IPS-NIHi11 (cell line): ENCODE measurements around the gene TEP1.
"Not testable (repeated sequence)": the region's sequence is repeated elsewhere in the genome, so short reads cannot be mapped to it uniquely, and the experiment has no call there.

Experiments used
- DNase-seq: peaks from one replicate; pipeline ENCODE4 v3.0.0; 2012; ENCODE audit warnings: mixed read lengths, low spot score

The TEP1 gene

DNA sequence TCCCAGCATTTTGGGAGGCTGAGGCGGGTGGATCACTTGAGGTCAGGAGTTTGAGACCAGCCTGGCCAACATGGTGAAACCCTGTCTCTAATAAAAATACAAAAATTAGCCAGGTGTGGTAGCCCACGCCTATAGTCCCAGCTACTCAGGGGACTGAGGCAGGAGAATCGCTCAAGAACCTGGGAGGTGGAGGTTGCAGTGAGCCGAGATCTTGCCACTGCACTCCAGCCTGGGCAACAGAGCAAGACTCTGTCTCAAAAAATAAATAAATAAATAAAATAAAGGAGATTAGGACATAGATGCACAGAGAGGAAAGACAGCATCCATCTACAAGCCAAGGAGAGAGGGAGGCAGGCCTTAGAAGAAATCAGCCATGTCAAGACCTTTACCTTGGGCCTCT is 72.3 kb downstream of the TEP1 start:
- DNase-seq = not testable (repeated sequence)

DNA sequence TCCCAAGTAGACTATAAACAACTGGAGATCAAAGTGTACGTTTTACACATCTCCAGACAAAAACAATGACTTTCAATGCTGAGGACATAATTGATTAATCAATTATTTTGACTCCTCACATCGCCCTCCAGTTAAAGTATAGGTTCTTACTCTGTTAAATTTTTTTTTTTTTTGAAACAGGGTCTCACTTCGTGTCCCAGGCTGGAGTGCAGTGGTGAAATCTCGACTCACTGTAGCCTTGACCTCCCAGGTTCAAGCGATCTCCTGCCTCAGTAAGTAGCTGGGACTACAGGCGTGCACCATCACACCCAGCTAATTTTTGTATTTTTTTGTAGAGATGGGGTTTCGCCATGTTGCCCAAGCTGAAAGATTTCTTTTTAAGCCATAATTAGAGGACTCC is 79.3 kb downstream of the TEP1 start:
- no peak for DNase-seq

DNA sequence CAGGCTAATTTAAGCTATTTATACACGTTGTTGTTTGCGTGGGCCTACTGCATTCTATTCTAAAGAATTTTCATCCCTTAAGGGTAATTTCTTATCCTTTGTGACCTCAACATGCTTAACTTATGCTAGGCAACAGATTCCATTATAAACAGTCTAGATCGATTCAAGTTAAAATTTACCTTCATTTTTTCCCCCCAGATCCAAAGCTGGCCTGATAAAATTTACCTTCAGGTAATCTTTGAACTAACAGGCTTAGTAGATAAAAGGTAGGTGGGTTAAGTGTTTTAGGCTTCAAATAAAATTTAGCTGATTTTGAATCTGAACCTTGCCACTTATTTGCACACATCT is 79.8 kb downstream of the TEP1 start:
- DNase-seq = no peak

DNA sequence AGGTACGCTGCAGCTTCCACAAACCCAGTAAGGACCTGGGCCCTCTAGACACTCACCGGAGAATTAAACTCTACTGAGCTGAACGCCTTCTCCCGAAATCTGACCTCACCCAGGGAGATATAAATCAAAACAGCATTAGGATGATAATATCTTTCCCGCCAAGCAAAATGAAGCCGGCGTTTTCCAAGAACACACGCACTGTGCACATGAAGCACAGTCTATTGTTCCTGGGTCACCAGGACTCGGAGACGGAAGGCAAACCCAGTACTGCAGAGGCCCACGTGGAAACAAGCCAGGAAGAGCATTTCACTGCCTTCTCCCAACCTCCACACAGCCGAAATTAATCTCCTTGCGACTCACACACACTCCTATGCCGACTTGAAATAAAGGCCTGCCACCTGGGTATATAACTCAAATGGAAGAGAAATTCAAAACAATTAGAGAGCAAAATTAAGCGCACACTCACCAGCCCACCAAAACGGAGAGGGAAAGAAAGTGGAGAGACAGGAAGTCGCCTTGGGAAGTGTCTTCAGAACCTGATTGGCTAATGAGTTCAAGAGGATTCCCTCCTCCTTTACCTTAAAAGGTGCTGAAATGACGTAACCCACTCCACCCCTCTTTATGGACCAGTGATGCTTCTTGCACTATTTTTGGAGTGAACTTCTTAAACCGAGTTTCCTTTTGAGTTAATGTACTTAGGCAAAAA is 80.4 kb downstream of the TEP1 start, which contains the start of gene CCNB1IP1:
CCNB1IP1 (minus strand) TSS at position 492 of the 706 bp plus-strand sequence. CDS start 16,756 bp downstream, outside the sequence.
- peak; percentile 90 for DNase-seq

DNA sequence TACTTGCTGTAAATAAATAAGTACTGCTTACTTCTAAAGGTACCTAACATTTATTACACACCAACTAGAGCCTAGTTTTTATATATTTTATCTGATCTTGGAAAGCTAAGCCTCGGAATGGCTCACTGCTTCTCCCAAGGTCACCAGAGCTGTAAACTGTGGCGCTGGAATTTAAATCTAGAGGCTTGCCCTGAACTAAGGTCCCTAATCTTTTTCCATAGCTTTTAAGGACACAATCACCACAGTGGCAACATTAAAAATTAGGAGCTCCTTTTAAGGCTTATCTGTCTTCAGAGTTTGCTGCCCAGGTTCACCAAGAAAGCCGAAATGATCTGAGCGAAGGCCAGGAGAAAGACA is 80.9 kb downstream of the TEP1 start:
- no peak for DNase-seq

DNA sequence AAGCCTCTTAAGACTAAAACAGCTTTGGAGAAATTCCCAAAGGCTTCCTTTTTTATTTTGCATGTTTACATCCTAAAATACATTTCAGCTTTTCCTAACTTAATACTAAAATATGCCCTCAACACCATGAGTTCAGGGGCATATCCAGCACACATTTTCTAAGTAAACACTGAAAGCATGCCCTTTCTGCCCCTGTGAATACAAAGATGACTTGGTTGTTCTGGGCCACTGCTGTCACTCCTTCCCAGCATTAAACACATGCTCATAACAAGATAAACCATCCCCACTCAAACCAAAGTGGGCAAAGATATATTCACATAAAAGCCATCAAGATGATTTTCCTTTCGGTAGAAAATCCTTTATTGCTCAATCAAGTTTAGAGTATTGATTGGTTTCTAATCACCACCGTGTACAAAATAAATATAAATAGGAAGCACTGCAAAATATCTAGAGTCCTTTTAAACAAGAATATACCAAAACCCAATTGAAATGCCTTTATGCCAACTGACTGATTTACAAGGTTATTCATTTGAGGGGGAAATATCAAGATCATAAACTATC is 82.2 kb downstream of the TEP1 start:
- DNase-seq = no peak

DNA sequence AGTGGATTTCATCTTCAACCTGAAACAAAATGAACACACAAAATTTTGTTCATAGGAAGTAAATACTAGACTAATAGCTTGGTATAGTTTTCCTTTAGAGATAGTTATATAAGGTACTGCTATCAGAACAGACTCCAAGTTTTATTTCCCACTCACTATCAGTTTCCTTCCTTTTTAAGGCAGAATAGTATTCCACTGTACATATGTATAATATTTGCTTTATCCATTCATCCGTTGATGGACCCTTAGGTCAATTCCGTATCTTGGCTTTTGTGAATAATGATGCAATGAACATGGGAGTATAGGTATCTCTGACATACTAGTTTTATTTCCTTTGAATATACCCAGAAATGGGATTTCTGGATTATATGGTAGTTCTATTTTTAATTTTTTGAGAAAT is 83.9 kb downstream of the TEP1 start:
- DNase-seq = no peak

DNA sequence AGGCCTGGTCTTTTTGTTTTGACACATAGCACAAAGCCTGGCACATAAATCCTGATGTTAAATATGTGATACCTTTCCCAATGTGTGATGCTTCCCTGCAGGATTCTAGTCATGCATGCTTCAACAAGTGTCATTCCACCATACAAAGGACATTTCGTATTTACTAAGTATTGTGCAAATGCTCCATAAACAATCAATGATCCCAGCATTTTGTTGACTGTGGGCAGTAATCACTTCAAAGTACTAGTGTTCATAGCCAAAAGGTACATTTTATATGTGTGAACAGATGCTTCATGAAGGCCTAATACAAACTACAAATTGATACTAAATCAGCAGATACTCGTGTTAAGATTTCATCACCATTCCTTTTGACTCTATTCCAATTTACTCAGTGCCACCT is 84.6 kb downstream of the TEP1 start:
- DNase-seq = no peak

DNA sequence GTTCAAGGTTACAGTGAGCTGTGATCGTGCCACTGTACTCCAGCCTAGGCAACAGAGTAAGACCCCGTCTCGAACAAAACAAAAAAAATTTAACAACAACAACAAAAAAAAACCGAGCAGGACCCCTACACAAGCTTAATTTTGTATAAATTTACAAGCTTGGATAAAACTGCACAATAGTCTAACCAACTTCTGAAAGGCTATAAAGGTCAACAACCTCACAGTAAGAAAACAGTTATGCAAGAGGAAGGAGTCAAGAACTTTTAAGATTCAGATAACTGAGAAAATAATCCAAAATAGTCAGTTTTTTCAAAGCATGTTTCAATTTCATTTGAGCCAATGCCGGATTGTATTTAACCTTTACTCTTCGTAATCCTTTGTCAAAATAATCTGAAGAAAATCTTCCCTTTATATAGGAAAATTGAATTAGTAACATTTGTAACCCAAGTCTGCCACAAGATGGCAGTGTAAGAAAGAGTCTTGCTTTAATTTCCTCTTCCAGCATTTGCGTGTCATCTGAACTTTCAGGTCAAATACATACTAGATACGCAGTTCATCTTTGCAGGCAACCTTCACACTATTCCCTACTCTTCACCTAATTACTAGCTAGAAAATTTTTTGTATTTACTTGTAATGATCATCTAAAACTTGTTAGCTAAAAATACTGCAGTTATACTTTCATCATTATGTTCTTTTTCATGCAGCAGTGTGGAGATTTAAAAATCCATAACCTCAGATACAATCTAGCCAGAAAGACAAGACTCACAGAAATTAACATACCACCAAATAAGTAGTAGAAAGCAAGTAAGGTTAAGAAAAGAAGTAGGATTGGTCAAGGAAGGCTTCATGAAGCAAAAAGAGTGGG is 86.1 kb downstream of the TEP1 start:
- peak; percentile 35 for DNase-seq

DNA sequence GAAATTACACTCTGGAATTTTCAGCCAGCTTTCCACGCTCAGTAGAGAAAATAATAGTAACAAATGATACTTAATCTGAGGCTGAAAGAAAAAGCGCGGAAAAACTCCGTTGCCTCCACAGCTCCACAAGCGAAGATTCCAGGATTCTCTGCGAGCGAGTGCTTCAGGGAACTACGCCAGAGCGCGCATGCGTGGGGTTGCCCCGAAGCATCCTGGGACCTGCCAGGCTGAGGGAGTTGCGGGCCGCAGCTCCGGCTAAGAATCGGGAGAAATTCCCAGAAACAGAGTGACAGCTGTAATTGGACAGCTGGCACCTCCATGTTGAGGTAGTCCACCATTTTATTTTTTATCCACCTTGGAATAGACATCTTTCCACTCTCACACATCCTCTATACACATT is 95.6 kb downstream of the TEP1 start:
- DNase-seq = no peak
